ENCODE data around the gene MRPL18.

MRPL18 gene

GRCh38 chr6:159777240-159777904 lies 12.9 kb upstream of the MRPL18 start:
- H3K4me3 ChIP-seq (ENCODE audit: control insufficient read depth, low read depth, low read length) = no peak overlapping the region
- no peak for TF ChIP-seq CTCF (conservative IDR thresholded peaks at IDR 0.05; ENCODE audit: control insufficient read depth, insufficient read depth, low read depth, low read length)
- DNase-seq (ENCODE audit: low read depth) = no peak

- no peak for TF ChIP-seq CTCF (conservative IDR thresholded peaks at IDR 0.05; ENCODE audit: control insufficient read depth, insufficient read depth, low read depth, low read length)
- no peak overlapping the region for H3K4me3 ChIP-seq (ENCODE audit: control insufficient read depth, low read depth, low read length)
- DNase-seq (ENCODE audit: low read depth) = no peak
Measured at GRCh38 chr6:159778131-159778530, 12.1 kb upstream of the MRPL18 start.

GRCh38 chr6:159778542-159779103 lies 11.6 kb upstream of the MRPL18 start:
- no peak overlapping the region for H3K4me3 ChIP-seq (ENCODE audit: control insufficient read depth, low read depth, low read length)
- no peak for DNase-seq (ENCODE audit: low read depth)
- TF ChIP-seq CTCF (conservative IDR thresholded peaks at IDR 0.05; ENCODE audit: control insufficient read depth, insufficient read depth, low read depth, low read length) = no peak

- TF ChIP-seq CTCF (conservative IDR thresholded peaks at IDR 0.05; ENCODE audit: control insufficient read depth, insufficient read depth, low read depth, low read length) = no peak
- peak overlapping the region; percentile 94 for H3K4me3 ChIP-seq (ENCODE audit: control insufficient read depth, low read depth, low read length)
- DNase-seq (ENCODE audit: low read depth) = no peak
Measured at GRCh38 chr6:159788276-159788675, 2.0 kb upstream of the MRPL18 start.

- DNase-seq (ENCODE audit: low read depth) = peak; percentile 43
- TF ChIP-seq CTCF (conservative IDR thresholded peaks at IDR 0.05; ENCODE audit: control insufficient read depth, insufficient read depth, low read depth, low read length) = no peak
Measured at GRCh38 chr6:159788753-159789376, 1.4 kb upstream of the MRPL18 start.

GRCh38 chr6:159789377-159790148 lies 704 bp upstream of the MRPL18 start, which contains the start of gene TCP1:
Gene TCP1 (minus strand): TSS chr6:159789602. CDS start chr6:159789468, 134 bp downstream.
- TF ChIP-seq CTCF (conservative IDR thresholded peaks at IDR 0.05; ENCODE audit: control insufficient read depth, insufficient read depth, low read depth, low read length) = no peak
- peak within 1 kb of the TSS; percentile 94 for H3K4me3 ChIP-seq (ENCODE audit: control insufficient read depth, low read depth, low read length)
- peak; percentile 100 for DNase-seq (ENCODE audit: low read depth)

More at GRCh38 chr6:159788753-159789376, 1.4 kb upstream of the MRPL18 start:
- peak overlapping the region; percentile 94 for H3K4me3 ChIP-seq (ENCODE audit: control insufficient read depth, low read depth, low read length)

Measured in fibroblast of mammary gland (primary cell).